ENCODE data around the gene TRAPPC11.

Gene TRAPPC11

GRCh38 chr4:183738081-183738673, 79.1 kb downstream of the TRAPPC11 start:
- TF ChIP-seq EZH2 (IDR thresholded peaks at IDR 0.05; ENCODE audit: borderline replicate concordance, low read length) (no peak), CTCF (IDR thresholded peaks at IDR 0.05; ENCODE audit: low read length) (no peak)
- Histone ChIP-seq H3F3A (ENCODE audit: insufficient read depth, low read length) (no peaks in the 10 kb centered on the region), H3K79me2 (ENCODE audit: insufficient read depth, low read length) (no peaks in the 10 kb centered on the region), H3K27me3 (ENCODE audit: insufficient read depth, low read length) (0 out of 2 replicates have a peak, but pooled peaks cover 4% of the 10 kb centered on the region), H2AFZ (ENCODE audit: low read length) (no peak overlapping the region), H3K4me1 (ENCODE audit: insufficient read depth, low read length, severe bottlenecking) (no peaks in the 10 kb centered on the region), H3K4me2 (ENCODE audit: low read length) (no peak overlapping the region), H3K27ac (ENCODE audit: low read depth, low read length, poor library complexity, severe bottlenecking) (no peak overlapping the region), H3K9ac (ENCODE audit: low read length) (no peak overlapping the region), H3K4me3 (ENCODE audit: low read depth, low read length, poor library complexity, severe bottlenecking) (no peak overlapping the region), H4K20me1 (ENCODE audit: insufficient read depth, low read length) (no peaks in the 10 kb centered on the region), H3K9me2 (ENCODE audit: low read depth, low read length) (no peaks in the 10 kb centered on the region), H3K9me3 (ENCODE audit: low read length) (no peaks in the 10 kb centered on the region), H3K36me3 (ENCODE audit: insufficient read depth, low read length) (no peaks in the 10 kb centered on the region)

GRCh38 chr4:183738961-183739360, 79.9 kb downstream of the TRAPPC11 start:
- no peak for TF ChIP-seq EZH2 (IDR thresholded peaks at IDR 0.05; ENCODE audit: borderline replicate concordance, low read length)
- TF ChIP-seq CTCF (IDR thresholded peaks at IDR 0.05; ENCODE audit: low read length), result no peak
- H3K27me3 ChIP-seq (ENCODE audit: insufficient read depth, low read length), result 0 out of 2 replicates have a peak, but pooled peaks cover under 1% of the 10 kb centered on the region
- H3K79me2 ChIP-seq (ENCODE audit: insufficient read depth, low read length), result no peaks in the 10 kb centered on the region
- H3K9me2 ChIP-seq (ENCODE audit: low read depth, low read length), result no peaks in the 10 kb centered on the region
- H3K4me3 ChIP-seq (ENCODE audit: low read depth, low read length, poor library complexity, severe bottlenecking), result no peak overlapping the region
- H3K36me3 ChIP-seq (ENCODE audit: insufficient read depth, low read length), result no peaks in the 10 kb centered on the region
- no peak overlapping the region for H2AFZ ChIP-seq (ENCODE audit: low read length)
- H4K20me1 ChIP-seq (ENCODE audit: insufficient read depth, low read length), result no peaks in the 10 kb centered on the region
- H3K4me1 ChIP-seq (ENCODE audit: insufficient read depth, low read length, severe bottlenecking), result no peaks in the 10 kb centered on the region
- H3K4me2 ChIP-seq (ENCODE audit: low read length), result no peak overlapping the region
- H3K9me3 ChIP-seq (ENCODE audit: low read length), result no peaks in the 10 kb centered on the region
- H3F3A ChIP-seq (ENCODE audit: insufficient read depth, low read length), result no peaks in the 10 kb centered on the region
- no peak overlapping the region for H3K27ac ChIP-seq (ENCODE audit: low read depth, low read length, poor library complexity, severe bottlenecking)
- no peak overlapping the region for H3K9ac ChIP-seq (ENCODE audit: low read length)

- Histone ChIP-seq H3K9ac (ENCODE audit: low read length) (no peak overlapping the region), H3K9me3 (ENCODE audit: low read length) (no peaks in the 10 kb centered on the region), H3K27ac (ENCODE audit: low read depth, low read length, poor library complexity, severe bottlenecking) (no peak overlapping the region), H3K4me3 (ENCODE audit: low read depth, low read length, poor library complexity, severe bottlenecking) (no peak overlapping the region), H2AFZ (ENCODE audit: low read length) (no peak overlapping the region), H3K4me2 (ENCODE audit: low read length) (no peak overlapping the region), H3K79me2 (ENCODE audit: insufficient read depth, low read length) (no peaks in the 10 kb centered on the region), H3K4me1 (ENCODE audit: insufficient read depth, low read length, severe bottlenecking) (no peaks in the 10 kb centered on the region), H3K27me3 (ENCODE audit: insufficient read depth, low read length) (no peaks in the 10 kb centered on the region), H3K36me3 (ENCODE audit: insufficient read depth, low read length) (no peaks in the 10 kb centered on the region), H3F3A (ENCODE audit: insufficient read depth, low read length) (no peaks in the 10 kb centered on the region), H4K20me1 (ENCODE audit: insufficient read depth, low read length) (no peaks in the 10 kb centered on the region), H3K9me2 (ENCODE audit: low read depth, low read length) (no peaks in the 10 kb centered on the region)
- TF ChIP-seq EZH2 (IDR thresholded peaks at IDR 0.05; ENCODE audit: borderline replicate concordance, low read length) (no peak), CTCF (IDR thresholded peaks at IDR 0.05; ENCODE audit: low read length) (no peak)
Observed at GRCh38 chr4:183746305-183747229, 87.5 kb downstream of the TRAPPC11 start.
